ENCODE measurements around the gene SEC22C. TPM values are rescaled to one million over a fixed set of nuclear protein-coding genes. Genes with fewer than 3 reads are reported as not detected.

The SEC22C gene
- total and polyA plus RNA-seq, 2 of the 13 experiments (the other 11 are each of a cell fraction or from before 2014, with no cell fraction given) = 20.0 to 40.0 TPM

GRCh38 chr3:42600111-42600957 is 18.6 kb upstream of the SEC22C start, which contains the start of gene NKTR (continued):
- TF ChIP-seq SNAPC2 (CRISPR knock-in tag; IDR thresholded peaks at IDR 0.05) = 0 out of 2 replicates have a peak, but pooled peaks have one; percentile 51
- peak; percentile 35; the same call in 1 of the 2 replicates for TF ChIP-seq ZNF605 (CRISPR knock-in tag; IDR thresholded peaks at IDR 0.05)
- TF ChIP-seq, protein P1, sequence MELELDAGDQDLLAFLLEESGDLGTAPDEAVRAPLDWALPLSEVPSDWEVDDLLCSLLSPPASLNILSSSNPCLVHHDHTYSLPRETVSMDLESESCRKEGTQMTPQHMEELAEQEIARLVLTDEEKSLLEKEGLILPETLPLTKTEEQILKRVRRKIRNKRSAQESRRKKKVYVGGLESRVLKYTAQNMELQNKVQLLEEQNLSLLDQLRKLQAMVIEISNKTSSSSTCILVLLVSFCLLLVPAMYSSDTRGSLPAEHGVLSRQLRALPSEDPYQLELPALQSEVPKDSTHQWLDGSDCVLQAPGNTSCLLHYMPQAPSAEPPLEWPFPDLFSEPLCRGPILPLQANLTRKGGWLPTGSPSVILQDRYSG (CRISPR knock-in tag; IDR thresholded peaks at IDR 0.05) = no peak
- TF ChIP-seq ZNF598 (CRISPR knock-in tag; IDR thresholded peaks at IDR 0.05; ENCODE audit: borderline replicate concordance) = peak; percentile 60; the same call in 1 of the 2 replicates
- TF ChIP-seq, protein P2, sequence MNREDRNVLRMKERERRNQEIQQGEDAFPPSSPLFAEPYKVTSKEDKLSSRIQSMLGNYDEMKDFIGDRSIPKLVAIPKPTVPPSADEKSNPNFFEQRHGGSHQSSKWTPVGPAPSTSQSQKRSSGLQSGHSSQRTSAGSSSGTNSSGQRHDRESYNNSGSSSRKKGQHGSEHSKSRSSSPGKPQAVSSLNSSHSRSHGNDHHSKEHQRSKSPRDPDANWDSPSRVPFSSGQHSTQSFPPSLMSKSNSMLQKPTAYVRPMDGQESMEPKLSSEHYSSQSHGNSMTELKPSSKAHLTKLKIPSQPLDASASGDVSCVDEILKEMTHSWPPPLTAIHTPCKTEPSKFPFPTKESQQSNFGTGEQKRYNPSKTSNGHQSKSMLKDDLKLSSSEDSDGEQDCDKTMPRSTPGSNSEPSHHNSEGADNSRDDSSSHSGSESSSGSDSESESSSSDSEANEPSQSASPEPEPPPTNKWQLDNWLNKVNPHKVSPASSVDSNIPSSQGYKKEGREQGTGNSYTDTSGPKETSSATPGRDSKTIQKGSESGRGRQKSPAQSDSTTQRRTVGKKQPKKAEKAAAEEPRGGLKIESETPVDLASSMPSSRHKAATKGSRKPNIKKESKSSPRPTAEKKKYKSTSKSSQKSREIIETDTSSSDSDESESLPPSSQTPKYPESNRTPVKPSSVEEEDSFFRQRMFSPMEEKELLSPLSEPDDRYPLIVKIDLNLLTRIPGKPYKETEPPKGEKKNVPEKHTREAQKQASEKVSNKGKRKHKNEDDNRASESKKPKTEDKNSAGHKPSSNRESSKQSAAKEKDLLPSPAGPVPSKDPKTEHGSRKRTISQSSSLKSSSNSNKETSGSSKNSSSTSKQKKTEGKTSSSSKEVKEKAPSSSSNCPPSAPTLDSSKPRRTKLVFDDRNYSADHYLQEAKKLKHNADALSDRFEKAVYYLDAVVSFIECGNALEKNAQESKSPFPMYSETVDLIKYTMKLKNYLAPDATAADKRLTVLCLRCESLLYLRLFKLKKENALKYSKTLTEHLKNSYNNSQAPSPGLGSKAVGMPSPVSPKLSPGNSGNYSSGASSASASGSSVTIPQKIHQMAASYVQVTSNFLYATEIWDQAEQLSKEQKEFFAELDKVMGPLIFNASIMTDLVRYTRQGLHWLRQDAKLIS (CRISPR knock-in tag; IDR thresholded peaks at IDR 0.05) = no peak
- peak; percentile 60; the same call in 1 of the 2 replicates for TF ChIP-seq ZNF329 (CRISPR knock-in tag; IDR thresholded peaks at IDR 0.05; ENCODE audit: low read depth)
- TF ChIP-seq ZNF7 (CRISPR knock-in tag; IDR thresholded peaks at IDR 0.05) = no peak
- no peak; the same call in none of the 2 replicates for TF ChIP-seq ZNF749 (CRISPR knock-in tag; IDR thresholded peaks at IDR 0.05; ENCODE audit: borderline replicate concordance)
- peak; percentile 52; the same call in 1 of the 2 replicates for TF ChIP-seq ZNF615 (CRISPR knock-in tag; IDR thresholded peaks at IDR 0.05; ENCODE audit: borderline replicate concordance)
- peak; percentile 79; the same call in 1 of the 2 replicates for TF ChIP-seq TMF1 (CRISPR knock-in tag; IDR thresholded peaks at IDR 0.05; ENCODE audit: low read depth)
- TF ChIP-seq PAXIP1 (CRISPR knock-in tag; conservative IDR thresholded peaks at IDR 0.05) = peak; percentile 70
- TF ChIP-seq ISX (CRISPR knock-in tag; conservative IDR thresholded peaks at IDR 0.05) = no peak
- no peak for TF ChIP-seq ZNF383 (CRISPR knock-in tag; IDR thresholded peaks at IDR 0.05; ENCODE audit: borderline replicate concordance)
- no peak for TF ChIP-seq ZNF512B (CRISPR knock-in tag; IDR thresholded peaks at IDR 0.05; ENCODE audit: borderline replicate concordance)
- TF ChIP-seq MIXL1 (CRISPR knock-in tag; IDR thresholded peaks at IDR 0.05) = peak; percentile 45
- TF ChIP-seq MAFF (IDR thresholded peaks at IDR 0.05; ENCODE audit: low read depth, low read length) = no peak
- no peak; the same call in 1 of the 2 replicates for TF ChIP-seq HOXA5 (CRISPR knock-in tag; IDR thresholded peaks at IDR 0.05)
- no peak for TF ChIP-seq ZBTB1 (CRISPR knock-in tag; IDR thresholded peaks at IDR 0.05; ENCODE audit: borderline replicate concordance)

Measured in HepG2 (cell line).